Activated T-cell treated with anti-CD3 and anti-CD28 coated beads for 48 hours (primary cell): ENCODE measurements around the gene BTBD1.
A peak's percentile ranks its signal among the peaks of the same experiment; 100 is the strongest.

Experiments
- DNase-seq: peaks from one replicate; pipeline ENCODE4 v3.0.0-alpha.2; 2020; ENCODE audit warnings: low read depth

Gene BTBD1

DNA sequence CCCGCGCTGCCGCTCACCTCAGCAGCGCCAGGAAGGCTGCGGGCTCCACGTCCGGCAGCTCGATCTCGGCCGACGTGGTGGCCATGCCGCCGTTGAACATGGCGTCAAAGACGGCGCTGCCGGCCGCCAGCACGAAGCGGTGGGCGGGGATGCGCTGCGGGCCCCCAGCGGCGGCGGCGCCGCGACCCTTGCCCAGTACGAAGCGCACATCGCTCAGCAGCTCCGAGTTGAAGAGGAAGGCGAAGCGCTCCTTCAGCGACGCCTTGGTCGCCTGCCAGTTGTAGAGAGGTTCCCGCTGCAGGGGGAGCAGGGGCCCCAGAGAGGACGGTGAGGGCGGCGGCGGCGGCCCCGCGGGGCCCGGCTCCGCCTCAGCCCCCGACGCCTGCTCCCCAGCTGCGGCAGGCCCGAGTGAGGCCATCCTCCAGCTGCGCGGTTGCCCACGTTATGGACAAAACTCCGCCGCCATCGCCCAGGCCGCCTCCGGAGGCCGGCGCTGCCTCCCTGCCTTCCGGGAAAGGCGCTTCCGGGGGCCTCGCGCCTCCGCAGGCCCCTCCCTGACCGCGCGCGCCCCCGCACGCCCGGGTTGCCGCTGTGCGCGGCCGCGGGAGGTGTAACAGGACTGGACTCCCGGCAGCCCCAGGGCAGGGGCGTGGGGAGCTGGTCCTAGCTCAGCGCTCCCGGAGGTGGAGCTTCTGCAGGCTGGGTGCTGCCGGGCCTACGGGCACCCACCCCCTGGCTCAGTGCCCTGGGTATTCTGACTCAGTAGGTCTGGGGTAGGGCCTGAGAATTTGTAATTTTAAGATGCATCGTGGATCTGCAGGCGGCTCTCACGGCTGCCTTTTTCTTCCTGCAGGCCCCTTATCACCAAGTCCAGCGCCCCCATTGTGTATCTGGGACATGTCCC lies at the start of gene BTBD1:
Gene BTBD1, minus strand, starts transcription at position 519 of the 904 bp plus-strand sequence. Its CDS starts 101 bp downstream, at position 418.
- peak; percentile 94 for DNase-seq

DNA sequence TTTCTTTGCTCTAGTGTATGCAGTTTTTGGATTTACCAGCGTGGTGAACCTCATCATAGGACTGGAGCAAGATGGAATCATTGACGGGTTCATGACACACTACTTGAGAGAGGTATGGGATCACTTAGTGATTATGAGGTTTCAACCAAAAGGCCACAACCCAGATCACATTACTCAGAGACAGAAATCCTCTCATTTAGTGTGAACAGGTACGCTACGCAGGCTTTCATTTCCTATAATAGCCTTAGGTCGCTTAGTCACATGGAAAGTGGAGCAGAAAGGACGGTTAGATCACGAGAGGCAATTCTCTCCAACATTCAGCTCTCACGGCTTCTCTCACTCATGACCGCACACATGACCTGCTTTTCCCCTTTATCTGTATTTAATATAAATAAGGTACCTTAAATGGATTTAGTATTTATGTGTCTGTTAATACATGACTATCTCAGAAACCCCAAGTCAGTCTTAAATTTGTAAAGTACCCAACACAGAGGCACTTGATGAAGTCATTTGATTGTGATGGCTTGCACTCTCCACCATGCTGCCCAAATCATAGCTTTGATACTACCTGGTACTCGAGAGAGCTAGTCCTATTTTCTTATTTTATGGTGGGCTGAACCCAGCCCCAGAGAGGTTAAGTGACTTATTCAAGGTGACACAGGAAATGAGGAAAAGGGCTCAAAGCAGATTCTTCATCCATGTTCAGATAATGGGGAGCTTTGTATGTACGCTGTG lies 48.9 kb upstream of the BTBD1 start:
- DNase-seq, result no peak

DNA sequence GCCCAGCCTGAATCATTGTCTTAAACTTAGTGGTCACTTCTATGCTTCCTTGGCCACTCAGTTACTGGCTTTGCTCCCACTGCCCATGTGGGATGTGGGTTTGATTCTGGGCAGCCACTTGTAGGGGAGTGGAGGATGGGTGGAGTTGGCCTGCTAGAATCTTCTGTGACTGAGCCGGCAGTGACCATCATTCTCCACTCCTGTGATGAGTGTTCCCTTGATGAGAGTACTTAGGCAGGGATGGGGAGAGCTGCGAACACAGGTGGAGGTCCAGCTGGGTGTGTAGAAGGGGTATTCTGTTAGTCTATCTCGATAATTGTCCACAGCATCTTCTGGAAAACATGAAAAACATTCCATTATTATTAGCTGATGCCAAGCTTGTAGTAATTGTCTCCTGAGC lies 48.4 kb upstream of the BTBD1 start:
- no peak for DNase-seq

DNA sequence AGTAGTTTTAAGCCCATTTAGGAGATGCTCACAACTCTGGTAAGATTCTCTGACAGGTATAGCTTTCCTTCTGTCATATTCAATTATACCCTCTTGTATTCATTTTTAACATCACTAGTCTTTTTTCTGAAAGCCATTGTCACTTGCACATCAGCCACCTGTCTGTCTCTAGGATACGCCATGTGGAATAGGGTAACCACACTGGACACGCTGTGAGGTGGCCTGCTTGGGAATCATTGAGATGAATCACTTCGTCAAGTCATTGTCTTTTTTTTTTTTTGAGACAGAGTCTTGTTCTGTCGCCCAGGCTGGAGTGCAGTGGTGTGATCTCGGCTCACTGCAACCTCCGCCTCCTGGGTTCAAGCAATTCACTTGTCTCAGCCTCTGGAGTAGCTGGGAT lies 47.8 kb upstream of the BTBD1 start:
- no peak for DNase-seq

DNA sequence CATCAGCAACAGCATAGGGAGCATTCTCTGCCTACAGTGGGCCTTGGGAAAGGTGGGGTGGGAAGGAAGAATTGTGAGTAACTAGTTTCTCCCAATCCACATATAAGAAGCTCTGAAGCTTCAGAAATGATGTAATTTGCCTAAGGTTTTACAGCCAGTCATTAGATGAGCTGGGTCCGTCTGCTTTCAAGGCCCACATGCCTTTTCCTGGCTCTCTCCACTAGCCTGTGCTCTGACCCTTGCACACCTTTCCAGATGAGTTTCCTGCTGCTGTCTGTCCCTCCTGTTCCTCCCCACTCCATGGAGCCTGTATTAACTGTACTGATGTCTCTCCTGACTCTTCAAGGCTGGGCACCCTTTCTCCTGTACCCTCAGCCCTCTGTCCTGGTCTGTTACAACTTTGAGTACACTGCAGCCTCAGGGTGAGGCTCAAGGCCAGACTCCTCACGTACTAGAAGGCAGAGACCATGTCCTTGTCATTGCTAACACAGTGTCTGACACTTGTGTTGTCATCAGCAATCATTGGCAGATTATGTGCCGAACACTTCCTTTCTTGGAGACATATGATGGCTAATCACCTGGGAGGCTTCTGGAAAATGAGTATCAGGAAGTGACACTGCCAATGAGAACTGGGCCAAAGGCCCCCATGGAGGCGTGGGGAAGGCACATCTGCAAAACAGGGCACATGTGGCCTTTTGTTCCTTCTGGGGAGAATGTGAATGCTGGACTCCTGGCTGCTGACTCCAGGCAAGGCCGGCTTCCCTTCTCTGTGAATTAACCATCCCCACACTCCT lies 47.0 kb upstream of the BTBD1 start:
- DNase-seq, result no peak

DNA sequence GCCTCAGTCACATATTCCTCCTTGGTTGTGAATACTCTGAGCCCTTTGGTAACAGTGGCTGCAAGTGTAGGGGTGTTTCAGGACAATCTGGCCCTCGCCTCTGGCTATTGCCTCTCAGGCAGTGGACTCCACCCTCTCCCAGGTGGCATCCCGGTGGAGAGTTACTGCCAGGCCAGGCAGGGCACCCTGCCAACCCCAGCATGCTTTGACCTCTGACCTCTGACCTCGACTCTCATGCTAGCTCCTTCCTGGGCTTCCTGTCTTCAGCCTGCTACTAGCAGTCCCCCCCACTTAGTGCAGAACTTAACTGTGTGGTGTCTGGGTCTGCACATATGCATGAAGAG lies 45.9 kb upstream of the BTBD1 start:
- DNase-seq, result no peak

DNA sequence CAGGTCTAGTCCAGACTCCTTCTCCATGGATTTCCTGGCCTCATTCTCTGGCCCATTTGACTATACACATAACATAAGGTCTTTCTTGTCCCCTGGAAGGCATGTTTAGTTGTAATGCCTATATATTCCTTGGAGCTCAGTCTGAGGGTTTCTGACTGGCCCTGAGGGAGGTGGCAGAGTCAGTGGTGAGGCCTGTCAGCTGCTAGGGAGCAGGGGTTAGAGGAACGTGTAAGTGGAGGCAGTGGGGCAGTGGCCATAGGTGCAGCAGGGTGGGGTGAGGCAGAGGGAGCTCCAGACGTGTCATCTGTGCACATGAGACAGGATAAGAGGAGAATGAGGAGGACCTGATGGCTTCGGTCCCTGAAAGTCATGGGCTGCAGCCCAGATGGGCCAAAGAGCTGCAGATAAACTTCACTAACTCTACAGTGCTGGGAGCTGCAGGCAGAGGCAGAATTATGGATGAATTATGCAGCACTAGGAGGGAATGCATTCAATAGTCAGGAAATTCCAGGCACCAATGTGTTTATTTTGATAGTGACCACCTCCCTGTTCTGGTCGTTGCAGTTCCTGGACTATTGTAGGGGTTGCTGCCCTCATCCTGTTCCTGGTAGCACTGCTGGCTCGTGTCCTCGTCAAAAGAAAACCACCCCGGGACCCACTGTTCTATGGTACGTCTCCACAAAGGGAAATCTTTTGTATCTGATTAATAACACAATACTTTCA lies 45.3 kb upstream of the BTBD1 start:
- no peak for DNase-seq

DNA sequence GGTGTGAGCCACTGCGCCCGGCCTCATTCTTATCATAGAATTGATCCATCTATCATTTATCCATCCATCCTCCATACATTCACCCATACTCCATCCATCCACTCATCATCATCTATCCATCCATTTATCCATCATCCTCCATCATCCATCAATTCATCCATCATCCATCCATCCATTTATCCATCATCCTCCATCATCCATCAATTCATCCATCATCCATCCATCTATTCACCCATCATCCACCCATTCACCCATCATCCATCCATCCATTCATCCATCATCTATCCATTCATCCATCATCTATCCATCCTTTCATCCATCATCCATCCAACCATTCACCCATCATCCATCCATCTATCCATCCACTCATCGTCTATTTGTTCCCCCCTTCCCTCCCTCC lies 44.1 kb upstream of the BTBD1 start:
- DNase-seq, result no peak

DNA sequence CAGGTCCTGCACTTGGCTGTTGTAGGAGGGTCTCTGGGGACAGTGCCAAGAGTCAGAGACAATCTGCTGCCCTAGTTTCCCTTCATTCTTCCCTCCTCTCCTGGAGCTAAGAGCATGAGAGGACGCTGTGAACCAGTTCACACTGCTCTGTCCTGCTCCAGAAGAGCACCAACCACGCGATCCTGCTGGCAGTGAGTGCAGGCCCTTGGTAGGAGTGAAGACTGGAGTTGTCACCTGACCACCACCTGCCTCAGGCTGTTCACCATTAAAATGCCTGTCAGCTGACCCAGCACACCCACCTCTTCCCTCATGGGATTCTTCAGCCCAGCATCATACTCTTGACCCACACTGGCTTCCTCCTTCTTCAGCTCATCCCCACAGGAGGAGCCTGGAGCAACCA lies 43.3 kb upstream of the BTBD1 start:
- DNase-seq, result no peak

DNA sequence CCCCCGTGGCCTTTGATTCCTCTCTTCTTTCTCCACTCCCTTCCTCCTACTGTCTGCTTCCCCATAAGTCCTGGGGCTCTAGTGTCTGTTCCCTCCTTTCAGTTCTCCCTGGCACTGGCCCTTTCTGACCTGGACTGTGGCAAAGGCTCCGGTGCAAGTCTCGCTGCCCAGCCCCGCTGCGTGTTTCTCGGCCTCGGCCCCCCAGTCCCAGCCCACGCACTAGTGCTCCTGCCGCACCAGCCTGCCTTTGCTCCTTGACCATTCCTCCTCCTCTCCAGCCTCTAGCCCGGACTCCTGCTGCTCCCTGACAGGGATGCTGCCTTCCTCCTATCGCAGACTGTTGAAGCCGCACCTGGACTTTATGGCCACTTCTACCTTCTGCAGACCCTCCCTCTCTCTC lies 42.5 kb upstream of the BTBD1 start:
- no peak for DNase-seq

DNA sequence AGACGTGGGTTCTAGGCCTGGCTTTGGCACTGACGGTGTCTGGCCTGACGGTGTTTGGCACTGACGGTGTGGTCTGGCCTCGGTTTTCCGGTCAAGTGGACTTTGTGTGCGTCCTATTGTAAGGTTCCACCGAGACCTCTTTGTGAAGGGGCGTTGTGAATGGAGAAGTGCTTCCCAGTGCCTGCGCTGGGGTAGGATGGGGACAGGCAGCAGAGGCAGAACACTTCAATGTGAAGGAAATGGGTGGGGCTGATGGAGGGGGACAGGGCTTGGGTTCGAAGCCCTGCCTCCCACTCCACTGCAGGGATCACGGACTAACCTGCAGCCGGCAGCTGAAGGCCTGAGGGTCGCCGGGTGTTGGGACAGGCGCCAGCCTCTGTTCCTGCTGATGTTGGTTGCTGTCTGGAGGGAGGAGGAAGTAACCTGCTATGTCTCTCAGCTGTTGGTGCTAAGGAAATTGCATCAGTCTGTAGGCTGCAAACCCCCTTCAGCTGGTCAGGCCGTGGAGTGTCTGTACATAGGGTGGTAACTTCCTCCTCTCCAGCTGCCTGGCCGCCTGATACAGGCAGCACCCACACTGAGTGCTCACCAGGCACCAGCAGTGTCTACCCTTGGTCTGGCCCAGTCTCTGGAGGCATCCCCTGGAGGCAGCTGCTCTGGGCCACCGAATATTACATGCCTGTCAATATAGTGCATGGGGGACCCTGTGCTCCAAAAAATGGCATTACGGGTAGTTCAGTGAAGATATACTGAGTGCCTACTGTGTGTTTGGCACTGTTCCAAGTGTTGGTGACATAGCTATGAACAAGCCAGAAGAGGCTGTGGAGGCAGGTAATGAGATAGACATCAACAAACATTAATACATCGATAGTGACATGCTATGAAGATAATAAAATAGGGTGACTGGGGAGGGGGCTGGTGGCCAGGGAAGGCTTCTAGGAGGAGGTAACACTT lies 41.5 kb upstream of the BTBD1 start:
- no peak for DNase-seq

DNA sequence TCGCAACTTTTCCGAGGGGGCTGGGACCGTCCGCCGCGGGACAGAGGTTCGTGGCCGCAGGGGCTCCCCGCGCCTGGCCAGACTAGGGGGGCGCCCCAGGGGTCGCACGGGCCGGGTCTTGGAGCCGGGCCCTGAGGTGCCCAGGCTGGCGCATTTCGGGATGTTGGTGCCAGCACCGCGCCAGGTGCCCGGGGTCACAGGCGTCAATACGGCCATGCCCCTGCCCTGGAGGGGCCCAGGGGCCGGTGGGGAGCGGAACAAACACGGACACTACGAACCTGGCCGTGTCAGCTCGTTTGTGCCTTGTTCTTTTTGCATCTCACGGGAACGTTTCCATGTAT lies 40.8 kb upstream of the BTBD1 start:
- DNase-seq, result no peak

DNA sequence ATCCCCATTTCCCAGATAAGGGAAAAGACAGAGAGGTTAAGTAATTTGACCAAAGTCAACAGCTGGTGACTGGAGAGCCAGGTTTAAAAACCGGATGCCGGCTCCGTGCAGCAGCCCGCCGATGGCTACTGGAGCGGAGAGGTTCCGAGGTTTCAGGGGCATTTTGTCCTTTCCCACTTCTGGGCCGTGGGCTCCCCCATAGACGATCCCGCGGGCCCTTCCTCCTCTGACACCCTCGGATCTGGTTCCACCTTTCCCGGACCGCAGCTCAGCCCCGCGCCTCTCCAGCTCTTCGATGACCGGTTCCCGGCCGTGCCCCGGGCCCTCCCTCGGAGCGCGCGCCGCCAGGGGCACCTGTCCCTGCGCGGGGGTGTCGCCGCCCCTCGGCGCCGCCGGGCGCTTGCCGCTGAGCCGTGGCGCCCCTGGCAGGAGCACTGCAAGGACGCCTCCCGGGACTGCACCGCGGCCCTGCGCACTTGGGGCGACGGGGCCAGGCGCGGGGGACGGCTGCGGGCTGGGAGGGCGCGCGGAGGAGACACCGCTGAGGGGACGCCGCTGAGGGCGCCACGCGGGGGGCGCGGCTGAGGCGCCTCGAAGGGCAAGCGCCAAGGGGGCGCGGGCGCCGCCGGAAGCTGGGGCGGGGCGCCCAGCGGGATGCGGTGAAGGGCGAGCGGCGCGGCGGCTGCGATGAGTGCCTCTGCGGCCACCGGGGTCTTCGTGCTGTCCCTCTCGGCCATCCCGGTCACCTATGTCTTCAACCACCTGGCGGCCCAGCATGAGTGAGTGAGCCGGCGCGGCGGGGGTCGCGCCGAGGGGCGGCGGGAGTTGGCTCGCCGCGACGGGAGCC lies 40.2 kb upstream of the BTBD1 start, which contains the start of gene TM6SF1:
Gene TM6SF1, plus strand, starts transcription at position 652 of the 847 bp plus-strand sequence. Its CDS starts 36 bp downstream, at position 688.
- peak; percentile 18 for DNase-seq

DNA sequence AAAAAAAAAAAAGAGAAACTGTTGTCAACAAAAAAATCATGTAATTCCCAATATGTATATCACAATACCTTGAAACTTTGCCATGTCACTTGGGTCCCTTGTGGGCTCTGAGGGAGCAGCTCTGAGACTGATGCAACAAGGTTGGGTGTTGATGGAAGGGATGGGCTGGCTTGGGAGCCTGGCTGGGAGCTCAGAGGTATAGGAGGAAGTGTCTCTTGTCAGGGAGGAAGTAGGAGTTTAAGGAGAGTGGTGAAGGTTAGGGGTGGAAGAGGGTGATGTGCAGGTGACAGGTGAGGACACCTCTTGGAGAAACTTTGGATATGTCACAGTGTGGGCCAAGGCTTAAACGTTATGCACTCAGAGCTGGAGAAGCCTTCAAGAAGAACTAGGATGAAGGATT lies 38.4 kb upstream of the BTBD1 start:
- no peak for DNase-seq

DNA sequence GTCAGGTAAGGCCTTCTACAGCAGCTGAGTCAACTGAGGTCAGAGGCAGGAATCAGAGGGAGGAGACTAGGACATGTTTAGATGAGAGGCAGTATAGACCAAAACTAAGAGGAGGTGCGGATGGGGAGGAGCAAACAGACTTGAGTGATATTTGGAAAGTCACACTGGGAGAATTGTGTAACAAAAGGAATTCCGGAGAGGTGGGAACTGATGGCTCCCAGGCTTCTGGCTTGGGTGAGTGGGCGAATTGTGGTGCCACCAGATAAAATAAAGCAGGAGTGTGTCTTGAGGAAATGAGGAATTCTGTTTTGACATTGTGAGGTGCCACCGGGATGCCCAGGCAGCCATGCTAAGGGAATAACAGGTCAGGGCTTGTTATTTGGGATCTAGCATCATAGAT lies 37.1 kb upstream of the BTBD1 start:
- DNase-seq, result no peak

DNA sequence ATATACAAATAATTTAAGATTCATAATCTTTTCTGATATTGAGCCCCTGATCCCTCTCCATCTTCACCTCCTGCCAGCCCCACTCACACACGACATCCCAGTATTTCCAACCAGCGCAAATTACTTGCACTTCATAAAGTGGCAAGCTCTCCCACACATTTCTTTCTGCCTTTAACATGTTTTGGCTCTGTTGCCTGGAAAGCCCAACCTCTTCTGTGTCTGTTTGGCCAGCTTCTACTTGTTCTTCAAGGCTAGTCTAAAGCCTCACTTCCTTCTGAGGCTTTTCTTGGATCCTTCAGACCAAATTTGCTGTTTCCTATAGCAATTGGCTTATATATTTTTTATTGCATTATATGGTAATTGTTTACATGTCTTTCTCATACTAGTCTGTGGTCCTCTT lies 35.3 kb upstream of the BTBD1 start:
- no peak for DNase-seq

DNA sequence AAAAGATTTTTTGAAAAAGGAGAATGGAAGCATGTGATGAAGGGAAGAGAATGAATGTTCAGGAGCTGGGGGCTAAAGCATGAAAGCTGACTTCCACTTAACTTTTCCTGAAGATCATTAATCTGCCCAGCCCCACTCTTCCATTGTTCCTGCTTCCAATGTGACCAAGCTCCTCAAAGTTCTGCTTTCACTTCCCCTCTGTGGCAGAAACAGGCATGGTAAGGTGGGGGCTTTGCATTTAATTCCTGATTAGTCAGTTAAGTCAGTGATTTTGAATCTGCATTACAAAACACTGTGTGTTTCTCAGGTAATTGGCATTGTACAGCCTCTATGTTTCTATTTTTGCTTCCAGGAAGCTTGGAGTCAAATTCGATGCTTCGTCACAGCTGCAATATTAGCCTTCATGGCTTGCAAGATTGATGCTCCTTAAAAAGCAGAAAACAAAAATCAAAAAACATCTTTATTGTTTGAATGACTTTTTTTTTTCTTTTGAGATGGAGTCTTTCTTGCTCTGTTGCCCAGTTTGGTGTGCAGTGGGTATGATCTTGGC lies 33.1 kb upstream of the BTBD1 start:
- no peak for DNase-seq

DNA sequence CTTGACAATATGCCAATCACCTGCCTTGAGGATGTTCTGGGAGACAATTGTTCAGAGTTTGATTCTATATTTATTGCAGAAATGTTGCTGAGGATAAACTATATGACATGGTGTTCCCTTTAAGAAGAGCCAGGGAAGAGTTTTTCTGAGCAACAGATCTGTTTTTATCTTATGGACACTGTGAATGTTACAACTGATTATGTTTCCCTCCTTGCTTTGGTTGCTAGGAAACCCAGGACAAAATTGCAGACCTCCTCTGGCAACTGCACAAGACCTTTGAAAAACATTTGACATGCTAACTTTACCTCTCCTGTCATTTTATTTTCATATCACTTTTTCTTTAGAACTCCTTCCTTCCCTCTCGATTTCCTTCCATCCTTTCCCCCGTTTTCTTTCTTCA lies 32.2 kb upstream of the BTBD1 start:
- DNase-seq, result no peak

DNA sequence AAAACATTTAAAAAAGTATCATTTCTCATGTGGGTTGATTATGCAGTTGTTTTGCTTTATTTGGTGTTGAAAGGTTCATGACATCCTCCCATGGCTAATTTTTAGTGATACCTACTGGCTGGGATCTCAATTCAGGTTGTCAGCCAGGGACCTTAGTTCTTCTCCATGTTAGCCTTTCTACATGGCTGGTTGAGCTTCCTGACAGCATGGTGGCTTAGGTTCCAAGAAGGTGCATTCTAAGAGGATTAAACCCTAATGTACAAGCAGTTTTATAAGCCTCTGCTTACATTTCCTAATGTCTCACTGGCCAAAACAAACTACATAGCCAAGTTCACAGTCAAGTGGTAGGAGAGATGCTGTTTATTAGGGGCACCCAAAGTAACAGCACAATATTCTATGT lies 31.0 kb upstream of the BTBD1 start:
- DNase-seq, result no peak

DNA sequence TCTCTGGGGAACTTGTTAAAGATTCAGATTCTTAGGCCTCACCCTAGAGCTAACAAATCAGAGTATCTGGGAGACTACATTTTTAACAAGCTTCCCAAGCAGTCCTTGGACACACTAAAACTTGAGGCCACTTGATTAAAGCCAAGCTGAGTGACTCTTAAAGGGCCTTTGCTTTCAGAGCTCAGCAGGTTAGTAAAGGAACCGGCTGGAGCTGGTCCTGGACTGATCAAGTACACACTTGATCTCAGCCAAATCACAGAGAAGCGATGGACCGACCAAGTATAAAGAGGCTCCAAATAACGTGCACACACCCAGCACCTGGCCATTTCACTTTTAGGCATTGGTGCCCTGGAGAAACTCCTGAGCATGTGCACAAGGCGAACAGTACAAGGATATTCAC lies 27.5 kb upstream of the BTBD1 start:
- no peak for DNase-seq
